ENCODE measurements around the gene TBL1X.

DNA sequence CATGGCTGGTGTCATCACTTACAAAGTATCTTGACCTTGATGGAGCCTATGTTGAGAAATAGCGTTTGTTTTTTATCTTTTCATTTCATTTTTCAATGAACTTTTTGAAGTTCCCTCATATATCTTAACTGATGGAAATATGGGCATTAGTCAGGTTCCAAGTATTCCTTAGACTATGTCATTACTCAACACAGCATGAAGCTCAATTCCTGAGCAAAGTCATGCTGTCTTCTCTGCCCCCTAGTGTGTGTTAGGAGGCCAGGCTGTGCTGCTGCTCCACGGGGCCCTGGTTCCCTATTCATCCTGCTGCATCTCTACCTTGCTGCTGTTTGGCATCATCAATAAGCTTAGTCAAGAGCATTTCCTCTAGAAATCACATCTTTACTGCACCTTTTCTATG, 259.9 kb downstream of the TBL1X start:
- TF ChIP-seq, protein P1, sequence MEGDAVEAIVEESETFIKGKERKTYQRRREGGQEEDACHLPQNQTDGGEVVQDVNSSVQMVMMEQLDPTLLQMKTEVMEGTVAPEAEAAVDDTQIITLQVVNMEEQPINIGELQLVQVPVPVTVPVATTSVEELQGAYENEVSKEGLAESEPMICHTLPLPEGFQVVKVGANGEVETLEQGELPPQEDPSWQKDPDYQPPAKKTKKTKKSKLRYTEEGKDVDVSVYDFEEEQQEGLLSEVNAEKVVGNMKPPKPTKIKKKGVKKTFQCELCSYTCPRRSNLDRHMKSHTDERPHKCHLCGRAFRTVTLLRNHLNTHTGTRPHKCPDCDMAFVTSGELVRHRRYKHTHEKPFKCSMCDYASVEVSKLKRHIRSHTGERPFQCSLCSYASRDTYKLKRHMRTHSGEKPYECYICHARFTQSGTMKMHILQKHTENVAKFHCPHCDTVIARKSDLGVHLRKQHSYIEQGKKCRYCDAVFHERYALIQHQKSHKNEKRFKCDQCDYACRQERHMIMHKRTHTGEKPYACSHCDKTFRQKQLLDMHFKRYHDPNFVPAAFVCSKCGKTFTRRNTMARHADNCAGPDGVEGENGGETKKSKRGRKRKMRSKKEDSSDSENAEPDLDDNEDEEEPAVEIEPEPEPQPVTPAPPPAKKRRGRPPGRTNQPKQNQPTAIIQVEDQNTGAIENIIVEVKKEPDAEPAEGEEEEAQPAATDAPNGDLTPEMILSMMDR (IDR thresholded peaks at IDR 0.05; ENCODE audit: extremely low read depth in 1 of 2, insufficient read depth in 1 of 2, low read depth in 1 of 2, low read length in 2 of 2) = no peak
- TF ChIP-seq POLR2A (IDR thresholded peaks at IDR 0.05; ENCODE audit: low read depth, low read length) (no peak), POLR2AphosphoS5 (IDR thresholded peaks at IDR 0.05; ENCODE audit: insufficient read depth, low read depth, low read length) (no peak), MYC (IDR thresholded peaks at IDR 0.05; ENCODE audit: low read depth, low read length) (no peak), JUN (IDR thresholded peaks at IDR 0.05; ENCODE audit: borderline replicate concordance, insufficient read depth, insufficient read length, low read depth) (no peak), FOS (IDR thresholded peaks at IDR 0.05; ENCODE audit: borderline replicate concordance, insufficient read depth, low read length) (no peak)
- TF ChIP-seq, protein P2, sequence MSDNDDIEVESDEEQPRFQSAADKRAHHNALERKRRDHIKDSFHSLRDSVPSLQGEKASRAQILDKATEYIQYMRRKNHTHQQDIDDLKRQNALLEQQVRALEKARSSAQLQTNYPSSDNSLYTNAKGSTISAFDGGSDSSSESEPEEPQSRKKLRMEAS (IDR thresholded peaks at IDR 0.05; ENCODE audit: insufficient read depth, insufficient read length) = no peak

Data from endothelial cell of umbilical vein (primary cell).